HG03457 (cell line): ENCODE measurements around the gene ADAMTSL1.

Source experiments
- ATAC-seq: cut with Tn5 transposase; IDR thresholded peaks from one replicate; pipeline ENCODE4 v1.9.1; 2021; ENCODE audit warnings: moderate number of reproducible peaks; ENCODE audit not compliant: unreplicated experiment

ADAMTSL1 gene

DNA sequence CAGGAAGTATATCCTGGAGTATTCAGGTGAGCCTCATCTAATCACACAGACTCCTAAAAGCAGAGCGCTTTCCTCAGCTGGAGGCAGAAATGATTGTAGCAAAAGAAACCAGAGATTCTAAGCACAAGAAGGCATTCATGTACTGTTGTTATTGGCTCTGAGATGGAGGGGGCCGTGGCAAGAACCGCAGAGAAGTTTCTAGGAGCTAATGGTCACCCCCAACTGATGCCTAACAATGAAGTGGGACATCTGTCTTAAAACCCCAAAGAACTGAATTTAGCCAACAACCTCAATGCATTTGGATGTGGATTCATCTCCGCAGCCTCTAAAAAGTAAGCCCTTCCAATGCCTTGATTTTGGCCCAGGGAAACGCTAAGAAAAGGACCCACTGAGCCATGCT is 76.3 kb downstream of the ADAMTSL1 start:
- ATAC-seq, result no peak

DNA sequence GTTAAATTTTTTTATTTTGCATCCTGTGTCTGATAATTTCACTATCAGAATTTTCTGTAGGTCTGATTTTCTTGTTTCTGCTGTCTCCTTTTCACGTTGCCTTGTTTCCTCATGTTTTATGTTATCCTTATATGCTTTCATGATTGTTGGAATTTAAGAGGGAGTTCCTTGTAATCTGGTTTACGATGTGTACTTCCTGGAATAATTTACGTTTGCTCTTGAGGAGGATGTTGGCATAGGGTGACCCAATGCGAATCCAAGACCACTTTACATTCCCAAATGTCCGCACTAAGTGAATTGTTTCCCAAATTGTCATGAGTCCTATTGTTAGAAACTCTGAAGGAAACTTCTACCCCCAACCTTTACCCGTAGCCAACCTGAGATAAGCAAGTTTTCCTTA is 80.3 kb downstream of the ADAMTSL1 start:
- ATAC-seq, result no peak

DNA sequence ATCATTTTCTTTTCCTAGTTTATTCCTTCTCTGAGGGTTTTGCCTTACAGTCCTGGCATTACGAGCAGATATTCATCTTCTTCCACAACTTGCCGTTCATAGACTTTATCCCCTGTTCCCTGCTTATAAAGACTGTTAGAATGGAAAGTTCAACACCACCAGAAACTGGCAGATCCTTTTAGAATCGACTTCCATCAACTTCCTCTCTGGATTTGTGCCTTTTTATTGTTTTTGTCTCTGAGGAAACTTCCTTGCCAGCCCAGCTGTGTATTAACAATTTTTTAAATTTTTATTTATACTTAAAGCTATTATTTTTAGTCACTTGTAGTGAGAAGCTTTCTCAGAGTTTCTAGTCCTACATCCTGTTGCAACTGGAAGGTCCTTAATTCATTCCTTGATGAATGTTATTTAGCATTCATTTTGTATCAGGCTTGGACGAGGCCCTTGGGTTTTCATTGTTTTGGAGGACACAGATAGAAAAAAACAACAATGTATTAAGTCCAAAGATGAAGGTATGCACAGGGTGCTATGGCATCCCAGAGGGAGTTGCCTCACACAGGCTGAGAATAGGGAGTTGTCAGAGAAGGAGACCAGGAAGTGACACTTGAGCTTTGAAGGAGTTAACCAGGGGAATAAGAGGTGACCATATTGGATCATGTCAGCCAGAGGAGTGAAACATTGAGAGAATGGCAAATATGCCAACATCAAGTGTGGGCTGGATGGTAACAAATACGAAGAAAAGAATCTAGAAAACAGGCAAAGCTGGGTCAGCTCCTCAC is 81.3 kb downstream of the ADAMTSL1 start:
- no peak for ATAC-seq

DNA sequence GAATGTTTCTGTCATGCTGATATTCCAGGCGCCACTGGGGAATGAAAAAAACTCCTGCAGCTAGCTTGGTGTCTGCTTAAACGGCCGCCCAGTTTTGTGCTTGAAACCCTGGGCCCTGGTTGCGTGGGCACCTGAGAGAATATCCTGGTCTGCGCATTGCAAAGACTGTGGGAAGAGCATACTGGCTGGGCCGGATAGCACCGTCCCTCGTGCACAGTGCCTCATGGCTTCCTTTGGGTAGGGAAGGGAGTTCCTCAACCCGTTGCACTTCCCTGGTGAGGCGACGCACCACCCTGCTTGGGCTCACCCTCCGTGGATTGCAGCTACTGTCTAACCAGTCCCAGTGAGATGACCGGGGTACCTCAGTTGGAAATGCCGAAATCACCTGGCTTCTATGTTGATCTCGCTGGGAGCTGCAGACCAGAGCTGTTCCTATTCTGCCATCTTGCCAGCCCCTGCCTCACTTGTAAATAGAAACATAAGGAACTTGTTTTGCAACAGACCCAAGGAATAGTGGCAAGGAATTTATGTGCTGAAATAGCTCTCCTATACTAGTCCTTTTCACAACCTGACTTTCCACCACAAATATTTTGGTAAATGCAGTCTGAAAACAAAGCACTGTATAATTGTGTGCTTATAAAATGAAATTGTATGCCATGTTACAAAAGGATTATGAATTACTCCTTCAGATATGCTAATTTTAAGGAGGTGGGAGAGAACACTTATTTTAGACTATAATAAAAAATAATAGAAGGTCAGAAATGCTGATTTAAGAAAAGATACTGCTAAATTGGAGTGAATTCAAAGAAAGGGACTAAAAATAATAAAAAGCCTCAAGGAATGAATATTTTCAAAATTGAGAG is 90.3 kb downstream of the ADAMTSL1 start:
- no peak for ATAC-seq

DNA sequence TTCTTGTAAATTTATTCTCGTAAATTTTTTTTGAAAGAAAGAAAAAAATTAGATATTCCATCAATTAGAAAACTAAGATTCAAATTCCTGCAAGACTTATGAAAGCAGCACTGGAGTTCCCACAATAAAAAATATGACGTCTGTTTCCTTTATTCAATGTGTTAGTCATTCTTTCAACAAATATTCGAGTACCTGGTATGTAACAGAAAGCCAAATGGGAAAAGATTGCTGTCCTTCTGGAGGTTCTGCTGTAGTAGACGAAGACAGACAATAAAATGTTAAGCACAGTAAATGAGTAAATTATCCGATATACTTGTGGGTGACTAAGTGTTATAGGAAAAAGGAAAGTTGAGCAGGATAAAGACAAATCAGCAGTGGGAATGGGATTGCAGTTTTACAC is 92.2 kb downstream of the ADAMTSL1 start:
- no peak for ATAC-seq

DNA sequence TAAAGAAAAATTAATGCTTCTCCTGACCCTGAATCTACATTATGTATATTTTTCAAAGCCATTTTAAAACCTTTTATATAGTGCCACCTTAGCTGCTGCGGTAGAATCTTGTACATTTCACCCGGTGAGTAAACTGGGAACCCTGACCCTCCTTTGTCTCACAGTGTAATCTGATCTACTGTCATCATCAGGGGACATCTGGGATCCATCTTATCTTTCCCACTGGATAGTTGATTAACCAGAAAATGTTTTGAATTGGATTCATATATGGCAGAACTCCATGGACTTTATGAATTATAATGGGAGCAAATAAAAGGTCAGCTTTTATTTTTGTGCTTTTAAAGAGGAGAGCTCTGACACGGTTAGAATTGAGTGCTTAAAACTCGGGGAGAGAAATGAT is 95.0 kb downstream of the ADAMTSL1 start:
- no peak for ATAC-seq

DNA sequence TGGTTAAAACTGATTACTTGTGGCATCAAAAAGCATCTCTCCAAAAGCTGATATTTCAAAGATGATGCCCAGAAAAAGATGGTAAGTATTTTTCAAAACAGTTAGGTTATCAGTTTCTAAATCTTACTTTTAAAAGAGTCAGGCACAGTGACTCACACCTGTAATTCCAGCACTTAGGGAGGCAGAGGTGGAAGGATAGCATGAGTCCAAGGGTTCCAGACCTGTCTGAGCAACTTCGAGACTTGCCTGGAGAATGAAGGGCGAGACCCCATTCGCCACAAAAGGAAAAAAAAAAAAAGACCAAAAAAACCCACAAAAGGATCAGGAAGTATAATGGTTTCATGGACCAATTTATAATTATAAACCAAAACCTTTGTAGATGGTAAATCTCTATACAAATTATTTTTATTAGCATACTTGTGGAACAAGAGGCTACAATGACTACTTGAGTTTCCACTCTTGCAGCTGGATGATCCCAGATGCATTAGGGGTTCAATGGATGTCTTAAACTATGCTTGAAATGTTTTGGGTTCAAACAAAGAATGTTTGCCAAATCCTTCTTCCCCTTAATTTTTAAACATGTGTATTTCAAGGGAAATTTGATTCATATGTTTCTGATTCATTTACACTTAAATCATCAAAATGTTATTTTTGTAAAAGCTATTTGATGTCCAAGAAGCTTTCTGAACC is 96.1 kb downstream of the ADAMTSL1 start:
- ATAC-seq, result no peak

DNA sequence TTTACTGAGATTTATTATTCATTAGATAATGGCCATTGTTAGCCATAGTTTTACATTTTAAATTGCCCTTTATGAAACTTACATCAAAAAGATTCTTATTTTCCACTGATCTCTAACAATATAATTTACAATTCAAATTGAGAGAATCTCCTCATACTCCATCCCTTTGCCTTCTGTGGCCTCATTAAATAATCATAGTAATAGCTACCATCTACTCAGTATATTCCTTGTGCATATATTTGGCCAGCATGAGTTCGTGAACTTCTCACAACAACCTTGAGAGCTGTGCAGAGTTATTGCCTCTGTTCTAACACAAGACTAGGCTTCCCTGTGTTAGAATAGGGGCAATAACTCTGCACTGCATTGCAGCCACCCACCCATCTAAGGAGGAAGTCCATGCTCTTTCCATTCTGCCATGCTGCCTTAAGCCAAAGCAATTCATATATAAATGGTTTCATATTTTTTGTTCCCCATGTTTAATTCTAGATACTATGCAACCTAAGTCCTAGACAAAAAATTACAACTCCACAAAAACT is 99.1 kb downstream of the ADAMTSL1 start:
- ATAC-seq, result no peak

DNA sequence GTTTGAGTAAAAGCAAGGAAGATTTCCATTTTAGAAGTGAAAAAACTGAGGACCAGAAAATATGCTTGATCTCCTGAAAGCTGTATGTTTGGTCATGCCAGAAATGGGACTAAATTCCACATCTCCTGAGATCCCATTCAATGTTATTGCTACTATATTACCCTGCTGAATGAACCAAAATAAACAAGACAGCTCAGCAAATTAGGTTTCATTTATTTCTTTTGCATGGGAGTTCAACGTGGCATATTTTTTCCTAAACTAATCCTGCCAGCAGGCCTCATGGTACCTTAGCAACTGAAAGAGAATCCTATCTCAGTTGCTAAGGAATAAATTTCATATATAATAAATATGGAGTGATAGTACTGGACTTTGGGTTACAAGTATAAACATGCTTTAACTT is 101.7 kb downstream of the ADAMTSL1 start:
- no peak for ATAC-seq

DNA sequence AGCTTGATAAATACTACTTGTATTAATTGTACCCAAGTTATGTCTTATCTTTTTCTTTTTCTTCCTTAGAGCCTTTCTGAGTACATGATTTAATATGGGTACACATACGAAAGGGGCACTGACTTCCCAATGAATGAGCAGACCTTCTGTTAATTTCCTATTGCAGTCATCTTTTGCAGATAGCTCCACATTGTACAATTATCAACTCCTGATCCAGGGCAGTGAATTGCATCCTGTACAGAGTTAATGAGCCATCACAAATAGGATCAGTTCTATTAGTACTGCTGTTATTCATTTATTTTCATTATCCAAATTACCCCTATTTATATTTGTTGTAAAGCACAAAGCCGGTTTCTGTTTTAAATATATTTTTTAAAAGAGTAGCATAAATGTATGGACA is 105.6 kb downstream of the ADAMTSL1 start:
- no peak for ATAC-seq

DNA sequence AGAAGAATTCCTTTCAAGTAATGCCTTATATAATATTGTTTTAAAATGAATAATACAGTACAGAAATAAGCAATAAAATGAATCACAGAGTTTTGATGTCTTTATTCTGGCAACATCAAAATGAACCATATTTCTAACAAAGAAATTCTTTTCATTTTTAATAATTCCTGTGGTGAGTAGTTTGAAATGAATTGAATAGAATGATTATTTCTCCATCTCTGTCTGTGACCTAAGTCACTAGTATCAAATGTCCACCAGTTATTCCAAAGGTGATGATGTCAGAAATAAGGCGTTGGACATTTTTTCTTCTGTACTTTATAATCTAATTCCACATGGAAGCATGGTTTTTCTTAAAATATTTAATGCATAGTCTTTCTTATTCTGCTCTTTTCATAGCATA is 106.2 kb downstream of the ADAMTSL1 start:
- ATAC-seq, result no peak

DNA sequence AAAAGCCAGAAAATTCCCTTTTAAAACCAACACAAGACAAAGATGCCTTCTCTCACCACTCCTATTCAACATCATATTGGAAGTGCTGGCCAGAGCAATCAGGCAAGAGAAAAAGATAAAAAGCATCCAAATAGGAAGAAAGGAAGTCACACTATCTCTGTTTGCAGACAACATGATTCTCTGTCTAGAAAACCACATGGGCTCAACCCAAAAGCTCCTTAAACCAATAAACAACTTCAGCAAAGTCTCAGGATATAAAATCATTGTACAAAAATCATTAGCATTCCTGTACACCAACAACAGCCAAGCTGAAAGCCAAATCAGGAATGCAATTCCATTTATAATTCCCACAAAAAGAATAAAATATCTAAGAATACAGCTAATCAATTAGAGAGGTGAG is 112.0 kb downstream of the ADAMTSL1 start:
- ATAC-seq, result no peak

DNA sequence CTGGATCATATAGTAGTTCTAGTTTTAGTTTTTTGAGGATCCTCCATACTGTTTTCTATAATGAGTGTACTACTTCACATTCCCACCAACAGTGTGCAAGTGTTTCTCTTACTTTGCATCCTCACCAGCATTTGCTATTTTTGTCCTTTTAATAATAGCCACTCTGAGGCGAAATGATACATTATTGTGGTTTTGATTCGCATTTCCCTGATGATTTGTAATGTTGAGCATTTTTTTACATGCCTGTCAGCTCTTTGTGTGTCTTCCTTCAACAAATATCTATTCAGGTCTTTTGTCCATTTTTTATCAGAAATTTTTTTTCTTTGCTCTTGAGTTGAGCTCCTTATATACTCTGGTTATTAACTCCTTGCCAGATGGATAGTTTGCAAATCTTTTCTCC is 114.0 kb downstream of the ADAMTSL1 start:
- no peak for ATAC-seq

DNA sequence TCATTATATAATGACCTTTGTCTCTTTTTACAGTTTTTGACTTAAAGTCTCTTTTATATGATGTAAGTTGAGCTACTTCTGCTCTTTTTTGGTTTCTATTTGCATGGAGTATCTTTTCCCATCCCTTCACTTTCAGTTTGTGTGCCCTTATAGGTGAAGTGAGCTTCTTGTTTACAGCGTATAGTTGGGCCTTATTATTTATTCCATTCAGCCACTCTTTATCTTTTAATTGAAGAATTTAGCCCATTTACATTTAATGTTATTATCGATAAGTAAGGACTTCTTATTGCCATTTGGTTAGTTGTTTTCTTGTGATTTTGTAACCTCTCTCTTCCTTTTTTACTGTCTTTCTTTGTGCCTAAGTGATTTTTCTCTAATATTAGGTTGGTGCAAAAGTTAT is 117.3 kb downstream of the ADAMTSL1 start:
- ATAC-seq, result no peak

DNA sequence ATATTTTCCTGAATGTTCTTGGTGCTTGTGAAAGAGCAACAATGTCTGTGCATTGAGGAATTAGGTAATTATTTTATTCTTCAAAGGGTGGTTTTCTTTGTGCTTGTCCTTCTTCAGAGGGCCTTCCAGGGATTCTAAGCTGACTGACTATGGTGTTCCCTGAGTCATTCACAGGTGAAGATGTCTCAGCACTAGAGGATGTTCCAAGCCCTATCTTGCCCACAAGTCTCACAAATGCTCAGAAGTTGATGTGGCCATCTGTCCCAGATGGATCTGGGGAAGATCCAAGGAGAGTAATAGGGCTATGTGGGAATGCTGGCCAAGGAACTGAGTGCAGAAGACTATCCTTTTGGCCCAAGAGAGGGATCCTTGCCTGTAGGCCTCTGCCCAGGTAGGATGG is 120.9 kb downstream of the ADAMTSL1 start:
- ATAC-seq, result no peak

DNA sequence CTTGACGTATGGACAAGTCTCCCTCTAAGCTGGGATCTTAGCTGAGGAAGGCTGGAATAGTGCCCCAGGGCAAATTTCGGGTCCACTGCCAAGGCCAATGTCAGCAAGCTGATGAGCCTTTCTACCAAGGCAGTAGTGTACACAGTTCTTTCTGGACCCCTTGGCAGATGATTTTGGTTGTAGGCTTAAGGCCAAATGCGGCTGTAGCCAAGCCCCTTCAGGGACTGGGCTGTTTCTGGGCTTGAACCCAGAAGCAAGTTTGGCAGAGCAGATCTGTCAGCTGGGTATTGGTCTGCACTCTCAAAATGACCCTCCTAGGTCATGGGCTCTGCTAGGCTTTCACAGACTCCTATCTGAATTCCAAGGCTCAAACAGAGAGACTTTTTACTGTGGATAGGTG is 121.6 kb downstream of the ADAMTSL1 start:
- no peak for ATAC-seq

DNA sequence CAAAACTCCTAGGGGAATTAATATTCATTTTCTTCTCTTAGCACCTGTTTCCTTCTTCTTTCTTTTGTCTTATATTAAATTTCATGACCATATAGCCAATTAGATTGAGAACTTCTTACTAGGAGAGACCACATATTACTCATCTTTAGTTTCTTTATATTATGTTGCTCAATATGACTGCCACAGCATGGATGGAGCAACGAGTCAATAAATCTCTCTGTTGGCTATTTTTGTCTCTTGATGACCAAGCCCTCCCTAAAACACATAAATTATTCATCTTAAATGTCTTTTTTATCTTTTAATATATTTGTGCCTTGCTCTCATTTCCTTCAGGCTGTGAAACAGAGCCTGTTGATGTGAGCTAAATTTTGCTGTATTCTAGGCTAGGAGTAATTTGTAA is 123.0 kb downstream of the ADAMTSL1 start:
- ATAC-seq, result no peak

DNA sequence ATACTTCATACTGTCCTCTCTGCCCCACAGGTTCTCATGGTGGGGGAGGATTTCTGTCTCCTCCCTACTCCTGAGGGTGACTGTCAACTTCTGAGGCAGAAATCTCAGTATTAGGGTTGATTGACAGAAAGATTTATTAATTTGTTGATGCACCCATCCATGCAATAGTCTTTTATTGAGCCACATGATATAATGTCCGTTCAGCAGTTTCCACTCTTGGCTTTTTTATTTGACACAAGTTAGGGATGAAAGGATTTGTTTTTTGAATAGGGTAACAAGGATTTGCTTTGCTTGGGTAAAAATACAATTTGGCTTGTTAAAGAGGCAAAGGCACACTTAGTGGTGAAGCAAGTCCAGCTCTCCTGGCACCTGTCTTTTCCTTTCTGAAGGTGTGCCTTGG is 125.0 kb downstream of the ADAMTSL1 start:
- no peak for ATAC-seq

DNA sequence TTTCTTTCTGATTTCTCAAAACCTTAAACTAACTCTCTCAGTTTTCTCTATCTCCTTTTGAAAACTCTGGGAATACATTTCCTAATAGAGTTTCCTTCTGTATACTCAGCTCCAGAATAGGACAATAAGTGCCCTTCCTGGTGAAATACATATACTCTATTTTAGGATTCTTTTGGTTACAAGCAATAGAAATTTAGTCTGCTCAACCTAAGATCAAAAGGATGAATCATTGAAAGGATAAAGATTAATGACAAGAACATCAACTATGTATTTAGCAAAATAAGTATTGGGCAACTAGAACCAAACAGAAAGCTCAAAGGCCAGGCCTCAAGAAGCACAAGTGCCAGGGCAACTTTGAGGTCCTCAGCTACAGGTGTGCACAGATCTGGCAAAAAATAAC is 127.1 kb downstream of the ADAMTSL1 start:
- ATAC-seq, result no peak

DNA sequence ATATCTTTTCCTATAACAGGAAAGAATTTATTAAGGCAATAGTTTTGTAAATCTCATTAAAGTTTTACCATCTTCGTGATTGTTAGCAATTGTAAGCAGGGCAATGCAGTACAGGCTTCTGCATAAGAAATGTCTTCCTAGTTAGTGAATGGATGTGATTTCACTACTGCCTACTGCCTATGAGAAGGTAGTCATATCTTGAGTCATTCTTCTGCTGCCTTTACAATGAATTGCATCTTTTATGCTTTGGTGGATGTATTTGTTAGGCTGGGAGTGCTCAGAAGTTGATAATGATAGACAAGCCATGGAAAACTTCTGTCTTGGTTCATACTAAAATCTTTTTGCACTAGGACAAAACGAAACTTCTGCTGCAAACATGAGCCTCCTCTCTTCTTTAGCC is 128.0 kb downstream of the ADAMTSL1 start:
- no peak for ATAC-seq
